ENCODE measurements around the gene ETFBKMT.

DNA sequence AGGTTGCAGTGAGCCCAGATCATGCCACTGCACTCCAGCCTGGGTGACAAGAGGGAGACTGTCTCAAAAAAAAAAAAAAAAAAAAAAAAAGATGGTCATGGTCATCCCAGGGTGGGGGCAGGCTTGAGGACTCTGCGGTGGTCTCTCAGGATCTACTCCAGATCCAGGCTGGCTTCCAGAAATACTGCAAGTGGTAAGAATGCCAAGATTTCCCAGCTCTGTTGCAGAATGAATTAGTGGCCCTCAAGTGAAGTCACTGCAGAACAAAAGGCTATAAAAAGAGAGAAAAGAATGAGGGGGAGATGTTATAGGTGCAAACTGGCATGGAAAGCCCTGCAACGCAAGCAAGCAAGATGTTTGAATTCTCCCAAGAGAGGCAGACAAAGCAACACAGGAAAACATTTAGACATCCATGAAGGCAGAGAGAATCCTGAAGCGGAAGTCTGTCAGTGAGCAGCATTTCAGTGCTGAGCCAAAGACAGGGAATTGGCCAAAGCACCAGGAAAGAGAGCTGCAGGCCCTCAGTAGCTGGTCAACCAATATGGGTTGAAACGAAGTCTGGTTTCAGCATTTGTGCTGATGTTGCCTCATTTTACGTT, 31.9 kb upstream of the ETFBKMT start:
- TF ChIP-seq, protein P1, sequence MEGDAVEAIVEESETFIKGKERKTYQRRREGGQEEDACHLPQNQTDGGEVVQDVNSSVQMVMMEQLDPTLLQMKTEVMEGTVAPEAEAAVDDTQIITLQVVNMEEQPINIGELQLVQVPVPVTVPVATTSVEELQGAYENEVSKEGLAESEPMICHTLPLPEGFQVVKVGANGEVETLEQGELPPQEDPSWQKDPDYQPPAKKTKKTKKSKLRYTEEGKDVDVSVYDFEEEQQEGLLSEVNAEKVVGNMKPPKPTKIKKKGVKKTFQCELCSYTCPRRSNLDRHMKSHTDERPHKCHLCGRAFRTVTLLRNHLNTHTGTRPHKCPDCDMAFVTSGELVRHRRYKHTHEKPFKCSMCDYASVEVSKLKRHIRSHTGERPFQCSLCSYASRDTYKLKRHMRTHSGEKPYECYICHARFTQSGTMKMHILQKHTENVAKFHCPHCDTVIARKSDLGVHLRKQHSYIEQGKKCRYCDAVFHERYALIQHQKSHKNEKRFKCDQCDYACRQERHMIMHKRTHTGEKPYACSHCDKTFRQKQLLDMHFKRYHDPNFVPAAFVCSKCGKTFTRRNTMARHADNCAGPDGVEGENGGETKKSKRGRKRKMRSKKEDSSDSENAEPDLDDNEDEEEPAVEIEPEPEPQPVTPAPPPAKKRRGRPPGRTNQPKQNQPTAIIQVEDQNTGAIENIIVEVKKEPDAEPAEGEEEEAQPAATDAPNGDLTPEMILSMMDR (IDR thresholded peaks at IDR 0.05; ENCODE audit: poor library complexity, severe bottlenecking): no peak
- TF ChIP-seq, protein P2, sequence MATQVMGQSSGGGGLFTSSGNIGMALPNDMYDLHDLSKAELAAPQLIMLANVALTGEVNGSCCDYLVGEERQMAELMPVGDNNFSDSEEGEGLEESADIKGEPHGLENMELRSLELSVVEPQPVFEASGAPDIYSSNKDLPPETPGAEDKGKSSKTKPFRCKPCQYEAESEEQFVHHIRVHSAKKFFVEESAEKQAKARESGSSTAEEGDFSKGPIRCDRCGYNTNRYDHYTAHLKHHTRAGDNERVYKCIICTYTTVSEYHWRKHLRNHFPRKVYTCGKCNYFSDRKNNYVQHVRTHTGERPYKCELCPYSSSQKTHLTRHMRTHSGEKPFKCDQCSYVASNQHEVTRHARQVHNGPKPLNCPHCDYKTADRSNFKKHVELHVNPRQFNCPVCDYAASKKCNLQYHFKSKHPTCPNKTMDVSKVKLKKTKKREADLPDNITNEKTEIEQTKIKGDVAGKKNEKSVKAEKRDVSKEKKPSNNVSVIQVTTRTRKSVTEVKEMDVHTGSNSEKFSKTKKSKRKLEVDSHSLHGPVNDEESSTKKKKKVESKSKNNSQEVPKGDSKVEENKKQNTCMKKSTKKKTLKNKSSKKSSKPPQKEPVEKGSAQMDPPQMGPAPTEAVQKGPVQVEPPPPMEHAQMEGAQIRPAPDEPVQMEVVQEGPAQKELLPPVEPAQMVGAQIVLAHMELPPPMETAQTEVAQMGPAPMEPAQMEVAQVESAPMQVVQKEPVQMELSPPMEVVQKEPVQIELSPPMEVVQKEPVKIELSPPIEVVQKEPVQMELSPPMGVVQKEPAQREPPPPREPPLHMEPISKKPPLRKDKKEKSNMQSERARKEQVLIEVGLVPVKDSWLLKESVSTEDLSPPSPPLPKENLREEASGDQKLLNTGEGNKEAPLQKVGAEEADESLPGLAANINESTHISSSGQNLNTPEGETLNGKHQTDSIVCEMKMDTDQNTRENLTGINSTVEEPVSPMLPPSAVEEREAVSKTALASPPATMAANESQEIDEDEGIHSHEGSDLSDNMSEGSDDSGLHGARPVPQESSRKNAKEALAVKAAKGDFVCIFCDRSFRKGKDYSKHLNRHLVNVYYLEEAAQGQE (IDR thresholded peaks at IDR 0.05; ENCODE audit: borderline replicate concordance): no peak
- no peak for TF ChIP-seq RAD21 (conservative IDR thresholded peaks at IDR 0.05)
- no peak for TF ChIP-seq SMC3 (conservative IDR thresholded peaks at IDR 0.05; ENCODE audit: poor library complexity)
- TF ChIP-seq EZH2 (IDR thresholded peaks at IDR 0.05; ENCODE audit: borderline replicate concordance, insufficient read depth, low read length, poor library complexity, severe bottlenecking): no peak

Data from neural cell (in vitro differentiated cells).